K562 (cell line): ENCODE measurements around the gene PTPRB. TPM values are rescaled to one million over a fixed set of nuclear protein-coding genes. Genes with fewer than 3 reads are reported as not detected.

ENCODE experiments used
- EGR1 ChIP-seq: fragments of 450-650 bp; conservative IDR thresholded peaks from 2 replicates; pipeline ENCODE4 v1.6.1; 2017; ENCODE audit warnings: mild to moderate bottlenecking
- EP400 ChIP-seq: fragments of 450-650 bp; IDR thresholded peaks from 2 replicates; pipeline ENCODE4 v1.6.1; 2017; ENCODE audit warnings: antibody characterized with exemption, mild to moderate bottlenecking, moderate library complexity
- FOXA3 ChIP-seq, 2 experiments: fragments of 450-650 bp in 1 of 2; sonication (generic) in 1 of 2; formaldehyde crosslinking; IDR thresholded peaks in 1 of 2; conservative IDR thresholded peaks in 1 of 2; 2 replicates each; pipeline versions ENCODE4 v1.4.0 to v1.8.0; 2020 to 2022; ENCODE audit warnings: mild to moderate bottlenecking in 2 of 2, missing genetic modification reagents in 1 of 2
- RBM17 ChIP-seq: fragments of 200-400 bp; formaldehyde crosslinking; IDR thresholded peaks from 2 replicates; pipeline ENCODE4 v1.6.1; 2017; ENCODE audit warnings: low read depth, mild to moderate bottlenecking, low read length, borderline replicate concordance
- ZNF274 ChIP-seq: IDR thresholded peaks from 2 replicates; pipeline ENCODE4 v1.6.1; 2011; ENCODE audit warnings: low read depth, mild to moderate bottlenecking, low read length, moderate library complexity, borderline replicate concordance
- ZNF347 ChIP-seq: fragments of 450-650 bp; formaldehyde crosslinking; IDR thresholded peaks from 2 replicates; pipeline ENCODE4 v1.4.0; 2020; ENCODE audit warnings: low read depth, mild to moderate bottlenecking, moderate library complexity
- polyA plus RNA-seq, 8 experiments: library from polyadenylated mRNA; depleted of rRNA in 4 of 8; stranded (reverse) in 5 of 8; unstranded in 3 of 8; fragments of >200 nt; fragmentation: Nextera tagmentation in 2 of 8; fragmentation: Illumina TruSeq in 1 of 8; extraction: Ambion mirVana in 2 of 8; extraction: Trizol in 1 of 8; gene quantifications; 2 replicates each; pipeline versions ENCODE4 v1.2.1 to v1.2.3, GENCODE V29; 2011 to 2014; ENCODE audit warnings: inconsistent platforms in 1 of 8, missing spikeins in 1 of 8
- total RNA-seq, 7 experiments: library from RNA; depleted of rRNA in 6 of 7; stranded (reverse); fragments of >200 nt in 6 of 7; fragmentation: Illumina TruSeq in 2 of 7; extraction: Trizol in 2 of 7; gene quantifications; 2 replicates each; pipeline versions ENCODE4 v1.2.1 to v1.2.3, GENCODE V29; 2011 to 2021; ENCODE audit warnings: low replicate concordance in 1 of 7
- TF ChIP-seq, protein P1 (sequence below): sonication (generic); formaldehyde crosslinking; IDR thresholded peaks from 2 replicates; pipeline ENCODE4 v1.8.0; 2022; ENCODE audit warnings: mild to moderate bottlenecking, missing genetic modification reagents
- TF ChIP-seq, protein P2 (sequence below), 2 experiments: fragments of 450-650 bp; IDR thresholded peaks; 2 replicates each; pipeline ENCODE4 v1.6.1; 2016
- TF ChIP-seq, protein P3 (sequence below): fragments of 250-450 bp; sonication (Bioruptor Pico); IDR thresholded peaks from 2 replicates; pipeline ENCODE4 v1.8.0; 2022; ENCODE audit warnings: inconsistent platforms, mild to moderate bottlenecking, moderate library complexity, borderline replicate concordance
- TF ChIP-seq, protein P4 (sequence below), 2 experiments: IDR thresholded peaks; 2 replicates each; pipeline ENCODE4 v1.6.1; 2011; ENCODE audit warnings: borderline replicate concordance in 1 of 2, control low read depth in 1 of 2, low read depth in 1 of 2, low read length in 1 of 2, mild to moderate bottlenecking in 1 of 2, mixed read lengths in 1 of 2, moderate library complexity in 1 of 2; ENCODE audit not compliant: insufficient read depth in 1 of 2, insufficient read length in 1 of 2, poor library complexity in 1 of 2, severe bottlenecking in 1 of 2; ENCODE audit errors: extremely low read depth in 1 of 2
- TF ChIP-seq, protein P5 (sequence below): fragments of 450-650 bp; IDR thresholded peaks from 2 replicates; pipeline ENCODE4 v1.6.1; 2018; ENCODE audit not compliant: partially characterized antibody
- TF ChIP-seq, protein P6 (sequence below): fragments of 250-450 bp; sonication (Bioruptor Pico); IDR thresholded peaks from 2 replicates; pipeline ENCODE4 v1.4.0; 2020; ENCODE audit warnings: mild to moderate bottlenecking, moderate library complexity

Gene PTPRB
- total and polyA plus RNA-seq, 9 of the 15 experiments (the other 6 are each of a cell fraction or from before 2014, with no cell fraction given), result 0.46 to 5.9 (median 3.1) TPM

DNA sequence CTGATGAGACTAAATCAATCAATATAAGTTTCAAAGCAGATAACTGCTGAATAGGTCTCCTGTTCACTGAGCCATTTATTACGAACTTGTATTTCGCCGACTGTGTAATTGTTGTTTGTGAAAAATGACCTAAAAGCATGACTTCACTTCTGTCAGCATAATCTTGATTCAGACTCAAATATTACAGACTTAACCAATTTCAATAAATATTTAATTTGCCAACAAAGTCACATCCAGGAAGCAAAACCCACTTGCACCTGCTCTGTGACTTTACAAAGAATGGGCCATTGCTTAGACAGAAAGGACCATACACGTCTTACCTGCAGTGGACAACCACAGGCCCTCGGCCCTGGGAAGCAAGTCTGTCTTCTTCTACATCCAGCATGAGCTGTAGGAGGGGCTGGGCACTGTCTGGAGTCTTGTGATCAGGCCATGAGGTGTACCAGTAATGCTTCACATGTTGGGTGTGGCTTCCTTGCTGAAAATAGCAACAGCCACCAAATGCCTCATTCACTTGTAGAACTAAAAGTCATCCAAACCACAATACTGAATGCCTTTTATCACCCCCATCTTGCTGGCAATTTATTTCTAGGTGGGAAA is 23.5 kb upstream of the PTPRB start (continued):
- TF ChIP-seq, protein P1, sequence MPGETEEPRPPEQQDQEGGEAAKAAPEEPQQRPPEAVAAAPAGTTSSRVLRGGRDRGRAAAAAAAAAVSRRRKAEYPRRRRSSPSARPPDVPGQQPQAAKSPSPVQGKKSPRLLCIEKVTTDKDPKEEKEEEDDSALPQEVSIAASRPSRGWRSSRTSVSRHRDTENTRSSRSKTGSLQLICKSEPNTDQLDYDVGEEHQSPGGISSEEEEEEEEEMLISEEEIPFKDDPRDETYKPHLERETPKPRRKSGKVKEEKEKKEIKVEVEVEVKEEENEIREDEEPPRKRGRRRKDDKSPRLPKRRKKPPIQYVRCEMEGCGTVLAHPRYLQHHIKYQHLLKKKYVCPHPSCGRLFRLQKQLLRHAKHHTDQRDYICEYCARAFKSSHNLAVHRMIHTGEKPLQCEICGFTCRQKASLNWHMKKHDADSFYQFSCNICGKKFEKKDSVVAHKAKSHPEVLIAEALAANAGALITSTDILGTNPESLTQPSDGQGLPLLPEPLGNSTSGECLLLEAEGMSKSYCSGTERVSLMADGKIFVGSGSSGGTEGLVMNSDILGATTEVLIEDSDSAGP (CRISPR knock-in tag), result no peak
- TF ChIP-seq, protein P2, sequence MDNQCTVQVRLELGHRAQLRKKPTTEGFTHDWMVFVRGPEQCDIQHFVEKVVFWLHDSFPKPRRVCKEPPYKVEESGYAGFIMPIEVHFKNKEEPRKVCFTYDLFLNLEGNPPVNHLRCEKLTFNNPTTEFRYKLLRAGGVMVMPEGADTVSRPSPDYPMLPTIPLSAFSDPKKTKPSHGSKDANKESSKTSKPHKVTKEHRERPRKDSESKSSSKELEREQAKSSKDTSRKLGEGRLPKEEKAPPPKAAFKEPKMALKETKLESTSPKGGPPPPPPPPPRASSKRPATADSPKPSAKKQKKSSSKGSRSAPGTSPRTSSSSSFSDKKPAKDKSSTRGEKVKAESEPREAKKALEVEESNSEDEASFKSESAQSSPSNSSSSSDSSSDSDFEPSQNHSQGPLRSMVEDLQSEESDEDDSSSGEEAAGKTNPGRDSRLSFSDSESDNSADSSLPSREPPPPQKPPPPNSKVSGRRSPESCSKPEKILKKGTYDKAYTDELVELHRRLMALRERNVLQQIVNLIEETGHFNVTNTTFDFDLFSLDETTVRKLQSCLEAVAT (IDR thresholded peaks at IDR 0.05), result peak; percentile 85
- TF ChIP-seq, protein P3, sequence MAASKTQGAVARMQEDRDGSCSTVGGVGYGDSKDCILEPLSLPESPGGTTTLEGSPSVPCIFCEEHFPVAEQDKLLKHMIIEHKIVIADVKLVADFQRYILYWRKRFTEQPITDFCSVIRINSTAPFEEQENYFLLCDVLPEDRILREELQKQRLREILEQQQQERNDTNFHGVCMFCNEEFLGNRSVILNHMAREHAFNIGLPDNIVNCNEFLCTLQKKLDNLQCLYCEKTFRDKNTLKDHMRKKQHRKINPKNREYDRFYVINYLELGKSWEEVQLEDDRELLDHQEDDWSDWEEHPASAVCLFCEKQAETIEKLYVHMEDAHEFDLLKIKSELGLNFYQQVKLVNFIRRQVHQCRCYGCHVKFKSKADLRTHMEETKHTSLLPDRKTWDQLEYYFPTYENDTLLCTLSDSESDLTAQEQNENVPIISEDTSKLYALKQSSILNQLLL (CRISPR knock-in tag), result no peak
- TF ChIP-seq RBM17, result no peak
- TF ChIP-seq FOXA3 (CRISPR knock-in tag; conservative IDR thresholded peaks at IDR 0.05 in 1 of 2, IDR thresholded peaks at IDR 0.05 in 1 of 2), result 0 out of 4 replicates have a peak, but pooled peaks of 1 of the 2 experiments have one; percentile 7
- TF ChIP-seq, protein P4, sequence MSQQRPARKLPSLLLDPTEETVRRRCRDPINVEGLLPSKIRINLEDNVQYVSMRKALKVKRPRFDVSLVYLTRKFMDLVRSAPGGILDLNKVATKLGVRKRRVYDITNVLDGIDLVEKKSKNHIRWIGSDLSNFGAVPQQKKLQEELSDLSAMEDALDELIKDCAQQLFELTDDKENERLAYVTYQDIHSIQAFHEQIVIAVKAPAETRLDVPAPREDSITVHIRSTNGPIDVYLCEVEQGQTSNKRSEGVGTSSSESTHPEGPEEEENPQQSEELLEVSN (IDR thresholded peaks at IDR 0.05; ENCODE audit: borderline replicate concordance in 1 of 2, extremely low read depth in 1 of 2, insufficient read depth in 1 of 2, insufficient read length in 1 of 2, low read depth in 1 of 2, low read length in 1 of 2, poor library complexity in 1 of 2, severe bottlenecking in 1 of 2), result peak; percentile 50 to 84
- TF ChIP-seq EP400, result peak; percentile 69
- no peak for TF ChIP-seq EGR1
- TF ChIP-seq, protein P5, sequence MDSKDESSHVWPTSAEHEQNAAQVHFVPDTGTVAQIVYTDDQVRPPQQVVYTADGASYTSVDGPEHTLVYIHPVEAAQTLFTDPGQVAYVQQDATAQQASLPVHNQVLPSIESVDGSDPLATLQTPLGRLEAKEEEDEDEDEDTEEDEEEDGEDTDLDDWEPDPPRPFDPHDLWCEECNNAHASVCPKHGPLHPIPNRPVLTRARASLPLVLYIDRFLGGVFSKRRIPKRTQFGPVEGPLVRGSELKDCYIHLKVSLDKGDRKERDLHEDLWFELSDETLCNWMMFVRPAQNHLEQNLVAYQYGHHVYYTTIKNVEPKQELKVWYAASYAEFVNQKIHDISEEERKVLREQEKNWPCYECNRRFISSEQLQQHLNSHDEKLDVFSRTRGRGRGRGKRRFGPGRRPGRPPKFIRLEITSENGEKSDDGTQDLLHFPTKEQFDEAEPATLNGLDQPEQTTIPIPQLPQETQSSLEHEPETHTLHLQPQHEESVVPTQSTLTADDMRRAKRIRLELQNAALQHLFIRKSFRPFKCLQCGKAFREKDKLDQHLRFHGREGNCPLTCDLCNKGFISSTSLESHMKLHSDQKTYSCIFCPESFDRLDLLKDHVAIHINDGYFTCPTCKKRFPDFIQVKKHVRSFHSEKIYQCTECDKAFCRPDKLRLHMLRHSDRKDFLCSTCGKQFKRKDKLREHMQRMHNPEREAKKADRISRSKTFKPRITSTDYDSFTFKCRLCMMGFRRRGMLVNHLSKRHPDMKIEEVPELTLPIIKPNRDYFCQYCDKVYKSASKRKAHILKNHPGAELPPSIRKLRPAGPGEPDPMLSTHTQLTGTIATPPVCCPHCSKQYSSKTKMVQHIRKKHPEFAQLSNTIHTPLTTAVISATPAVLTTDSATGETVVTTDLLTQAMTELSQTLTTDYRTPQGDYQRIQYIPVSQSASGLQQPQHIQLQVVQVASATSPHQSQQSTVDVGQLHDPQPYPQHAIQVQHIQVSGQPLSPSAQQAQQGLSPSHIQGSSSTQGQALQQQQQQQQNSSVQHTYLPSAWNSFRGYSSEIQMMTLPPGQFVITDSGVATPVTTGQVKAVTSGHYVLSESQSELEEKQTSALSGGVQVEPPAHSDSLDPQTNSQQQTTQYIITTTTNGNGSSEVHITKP, result no peak
- TF ChIP-seq, protein P6, sequence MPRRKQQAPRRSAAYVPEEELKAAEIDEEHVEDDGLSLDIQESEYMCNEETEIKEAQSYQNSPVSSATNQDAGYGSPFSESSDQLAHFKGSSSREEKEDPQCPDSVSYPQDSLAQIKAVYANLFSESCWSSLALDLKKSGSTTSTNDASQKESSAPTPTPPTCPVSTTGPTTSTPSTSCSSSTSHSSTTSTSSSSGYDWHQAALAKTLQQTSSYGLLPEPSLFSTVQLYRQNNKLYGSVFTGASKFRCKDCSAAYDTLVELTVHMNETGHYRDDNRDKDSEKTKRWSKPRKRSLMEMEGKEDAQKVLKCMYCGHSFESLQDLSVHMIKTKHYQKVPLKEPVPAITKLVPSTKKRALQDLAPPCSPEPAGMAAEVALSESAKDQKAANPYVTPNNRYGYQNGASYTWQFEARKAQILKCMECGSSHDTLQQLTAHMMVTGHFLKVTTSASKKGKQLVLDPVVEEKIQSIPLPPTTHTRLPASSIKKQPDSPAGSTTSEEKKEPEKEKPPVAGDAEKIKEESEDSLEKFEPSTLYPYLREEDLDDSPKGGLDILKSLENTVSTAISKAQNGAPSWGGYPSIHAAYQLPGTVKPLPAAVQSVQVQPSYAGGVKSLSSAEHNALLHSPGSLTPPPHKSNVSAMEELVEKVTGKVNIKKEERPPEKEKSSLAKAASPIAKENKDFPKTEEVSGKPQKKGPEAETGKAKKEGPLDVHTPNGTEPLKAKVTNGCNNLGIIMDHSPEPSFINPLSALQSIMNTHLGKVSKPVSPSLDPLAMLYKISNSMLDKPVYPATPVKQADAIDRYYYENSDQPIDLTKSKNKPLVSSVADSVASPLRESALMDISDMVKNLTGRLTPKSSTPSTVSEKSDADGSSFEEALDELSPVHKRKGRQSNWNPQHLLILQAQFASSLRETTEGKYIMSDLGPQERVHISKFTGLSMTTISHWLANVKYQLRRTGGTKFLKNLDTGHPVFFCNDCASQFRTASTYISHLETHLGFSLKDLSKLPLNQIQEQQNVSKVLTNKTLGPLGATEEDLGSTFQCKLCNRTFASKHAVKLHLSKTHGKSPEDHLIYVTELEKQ (CRISPR knock-in tag), result no peak; the same call in 1 of the 2 replicates
- TF ChIP-seq ZNF274, result no peak
- TF ChIP-seq ZNF347 (CRISPR knock-in tag), result no peak
